Immature natural killer cell (primary cell): ENCODE measurements around the gene WDR59. TPM values are rescaled to one million over a fixed set of nuclear protein-coding genes. Genes with fewer than 3 reads are reported as not detected.
"Not testable (repeated sequence)": the region's sequence is repeated elsewhere in the genome, so short reads cannot be mapped to it uniquely, and the experiment has no call there.

Experiments used
- DNase-seq, 3 donors: peaks; one replicate each; pipeline ENCODE4 v3.0.0; 2022; ENCODE audit warnings: mixed read lengths in 1 of 3
- H3K27ac Mint-ChIP-seq, 6 donors: one replicate each; pipeline ENCODE4 v1.8.0; 2020; ENCODE audit warnings: mixed read lengths in 6 of 6, mild to moderate bottlenecking in 5 of 6, inconsistent platforms in 4 of 6, moderate library complexity in 3 of 6
- H3K27me3 Mint-ChIP-seq, 3 donors: one replicate each; pipeline ENCODE4 v1.8.0; 2020 to 2021; ENCODE audit warnings: low read depth in 3 of 3, mild to moderate bottlenecking in 3 of 3, mixed read lengths in 3 of 3, moderate library complexity in 3 of 3, inconsistent platforms in 1 of 3
- H3K36me3 Mint-ChIP-seq, 3 donors: one replicate each; pipeline ENCODE4 v1.8.0; 2020; ENCODE audit warnings: mixed read lengths in 3 of 3, inconsistent platforms in 2 of 3, mild to moderate bottlenecking in 2 of 3
- H3K4me1 Mint-ChIP-seq, 2 donors: one replicate each; pipeline ENCODE4 v1.8.0; 2020; ENCODE audit warnings: inconsistent platforms in 2 of 2, mild to moderate bottlenecking in 2 of 2, mixed read lengths in 2 of 2, moderate library complexity in 1 of 2
- H3K4me3 Mint-ChIP-seq, 5 donors: one replicate each; pipeline ENCODE4 v1.8.0; 2020; ENCODE audit warnings: mild to moderate bottlenecking in 5 of 5, mixed read lengths in 5 of 5, inconsistent platforms in 3 of 5, moderate library complexity in 3 of 5
- H3K9me3 Mint-ChIP-seq, 6 donors: one replicate each; pipeline ENCODE4 v1.8.0; 2020; ENCODE audit warnings: mild to moderate bottlenecking in 6 of 6, mixed read lengths in 6 of 6, inconsistent platforms in 4 of 6, moderate library complexity in 3 of 6
- polyA plus RNA-seq, 3 donors: library from polyadenylated mRNA; unstranded; fragments of 300-500 nt; fragmentation: Illumina TruSeq; gene quantifications; one replicate each; pipeline ENCODE4 v1.2.3, GENCODE V29; 2021

WDR59 gene, protein sequence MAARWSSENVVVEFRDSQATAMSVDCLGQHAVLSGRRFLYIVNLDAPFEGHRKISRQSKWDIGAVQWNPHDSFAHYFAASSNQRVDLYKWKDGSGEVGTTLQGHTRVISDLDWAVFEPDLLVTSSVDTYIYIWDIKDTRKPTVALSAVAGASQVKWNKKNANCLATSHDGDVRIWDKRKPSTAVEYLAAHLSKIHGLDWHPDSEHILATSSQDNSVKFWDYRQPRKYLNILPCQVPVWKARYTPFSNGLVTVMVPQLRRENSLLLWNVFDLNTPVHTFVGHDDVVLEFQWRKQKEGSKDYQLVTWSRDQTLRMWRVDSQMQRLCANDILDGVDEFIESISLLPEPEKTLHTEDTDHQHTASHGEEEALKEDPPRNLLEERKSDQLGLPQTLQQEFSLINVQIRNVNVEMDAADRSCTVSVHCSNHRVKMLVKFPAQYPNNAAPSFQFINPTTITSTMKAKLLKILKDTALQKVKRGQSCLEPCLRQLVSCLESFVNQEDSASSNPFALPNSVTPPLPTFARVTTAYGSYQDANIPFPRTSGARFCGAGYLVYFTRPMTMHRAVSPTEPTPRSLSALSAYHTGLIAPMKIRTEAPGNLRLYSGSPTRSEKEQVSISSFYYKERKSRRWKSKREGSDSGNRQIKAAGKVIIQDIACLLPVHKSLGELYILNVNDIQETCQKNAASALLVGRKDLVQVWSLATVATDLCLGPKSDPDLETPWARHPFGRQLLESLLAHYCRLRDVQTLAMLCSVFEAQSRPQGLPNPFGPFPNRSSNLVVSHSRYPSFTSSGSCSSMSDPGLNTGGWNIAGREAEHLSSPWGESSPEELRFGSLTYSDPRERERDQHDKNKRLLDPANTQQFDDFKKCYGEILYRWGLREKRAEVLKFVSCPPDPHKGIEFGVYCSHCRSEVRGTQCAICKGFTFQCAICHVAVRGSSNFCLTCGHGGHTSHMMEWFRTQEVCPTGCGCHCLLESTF
- polyA plus RNA-seq, result 10 to 100 TPM in 1 of 3 donors, 1 to 10 TPM in 2; 3.1 to 10.2 (median 6.5) TPM

DNA sequence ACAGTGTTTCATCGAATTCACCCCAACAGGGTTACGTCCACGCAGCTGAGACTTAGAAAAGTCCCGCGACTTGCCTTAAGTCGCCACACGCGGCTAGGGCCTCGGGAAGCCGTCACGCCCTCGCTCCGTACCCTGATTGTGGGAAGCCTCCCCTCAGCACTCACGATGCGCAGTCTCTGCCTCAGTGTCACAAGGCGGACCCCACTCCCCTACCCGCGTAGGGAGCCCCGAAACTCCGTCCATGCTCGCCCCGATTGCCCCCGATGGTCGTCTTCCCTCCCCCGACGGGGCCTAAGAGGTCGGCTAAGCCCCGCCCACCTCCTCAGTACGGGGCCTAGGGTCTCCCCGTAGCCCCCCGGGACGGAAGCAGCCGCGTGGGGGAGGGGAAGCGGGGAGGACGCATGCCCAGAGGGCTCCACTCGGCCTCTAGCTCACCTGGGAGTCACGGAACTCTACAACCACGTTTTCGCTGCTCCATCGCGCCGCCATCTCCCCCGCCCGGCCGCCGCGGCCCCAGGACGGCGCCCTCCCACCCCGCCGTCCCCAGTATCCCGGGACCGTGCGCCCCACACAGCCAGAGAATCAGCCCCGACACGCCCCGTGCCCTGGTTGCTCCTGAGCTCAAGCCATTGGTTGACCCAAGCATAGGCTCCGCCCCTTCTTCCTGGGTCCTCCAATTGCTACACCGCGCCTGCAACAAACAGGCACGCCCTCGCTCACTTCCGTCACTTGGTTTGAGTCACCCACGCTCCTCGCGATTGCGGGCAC lies at the start of gene WDR59:
Gene WDR59, minus strand, starts transcription at position 595 of the 768 bp plus-strand sequence. Its CDS starts 106 bp downstream, at position 489.
- Mint-ChIP-seq H3K4me3 (peak within 1 kb of the TSS; percentile 94 to 98 (median 97)), H3K4me1 (peaks cover 10 to 12% of the 10 kb centered on the region in 2 donors), H3K27ac (peak within 1 kb of the TSS; percentile 55 to 95 (median 89)), H3K27me3 (peaks cover 5 to 7% (median 5%) of the 10 kb centered on the region in 3 donors), H3K9me3 (no peaks in the 10 kb centered on the region), H3K36me3 (no peaks in the 10 kb centered on the region)
- peak; percentile 97 to 98 (median 98) for DNase-seq

DNA sequence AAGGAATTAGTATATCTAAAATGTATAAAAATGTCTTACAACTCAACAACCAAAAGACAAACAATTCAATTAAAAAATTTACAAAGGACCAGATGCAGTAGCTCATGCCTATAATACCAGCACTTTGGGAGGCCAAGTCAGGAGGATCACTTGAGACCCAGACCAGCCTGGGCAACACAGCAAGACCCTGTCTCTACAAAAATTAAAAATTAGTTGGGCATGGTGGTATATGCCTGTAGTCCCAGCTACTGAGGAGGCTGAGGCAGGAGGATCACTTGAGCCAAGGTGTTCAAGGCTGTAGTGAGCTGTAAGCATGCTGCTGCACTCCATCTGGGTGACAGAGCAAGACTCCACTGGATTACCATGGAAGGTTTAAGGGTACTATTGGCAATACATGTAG lies 47.7 kb upstream of the WDR59 start:
- DNase-seq, result no peak
- H3K9me3 Mint-ChIP-seq, result no peaks in the 10 kb centered on the region
- H3K4me3 Mint-ChIP-seq, result no peak overlapping the region
- no peak overlapping the region for H3K27ac Mint-ChIP-seq
- no peaks in the 10 kb centered on the region for H3K36me3 Mint-ChIP-seq
- peaks cover 0 to 9% of the 10 kb centered on the region in 2 donors for H3K4me1 Mint-ChIP-seq
- peaks cover 3 to 4% (median 3%) of the 10 kb centered on the region in 3 donors for H3K27me3 Mint-ChIP-seq

DNA sequence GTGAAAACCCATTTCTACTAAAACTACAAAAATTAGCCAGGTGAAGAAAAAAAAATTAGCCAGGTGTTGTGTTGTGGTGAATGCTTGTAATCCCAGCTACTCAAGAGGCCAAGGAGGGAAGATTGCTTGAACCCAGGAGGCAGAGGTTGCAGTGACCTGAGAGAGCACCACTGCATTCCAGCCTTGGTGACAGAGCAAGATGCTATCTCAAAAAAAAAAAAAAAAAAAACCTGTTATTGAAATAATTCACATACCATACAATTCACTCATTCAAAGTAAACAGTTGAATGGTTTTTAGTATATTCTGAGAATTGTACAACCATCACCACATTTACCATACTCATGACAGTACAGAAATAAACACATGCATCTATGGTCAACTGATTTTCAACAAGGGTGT lies 44.9 kb upstream of the WDR59 start:
- Mint-ChIP-seq H3K27ac (no peak overlapping the region), H3K9me3 (no peaks in the 10 kb centered on the region), H3K4me1 (no peaks in the 10 kb centered on the region), H3K4me3 (no peak overlapping the region), H3K36me3 (no peaks in the 10 kb centered on the region), H3K27me3 (peaks cover 2 to 3% (median 2%) of the 10 kb centered on the region in 3 donors)
- DNase-seq, result no peak

DNA sequence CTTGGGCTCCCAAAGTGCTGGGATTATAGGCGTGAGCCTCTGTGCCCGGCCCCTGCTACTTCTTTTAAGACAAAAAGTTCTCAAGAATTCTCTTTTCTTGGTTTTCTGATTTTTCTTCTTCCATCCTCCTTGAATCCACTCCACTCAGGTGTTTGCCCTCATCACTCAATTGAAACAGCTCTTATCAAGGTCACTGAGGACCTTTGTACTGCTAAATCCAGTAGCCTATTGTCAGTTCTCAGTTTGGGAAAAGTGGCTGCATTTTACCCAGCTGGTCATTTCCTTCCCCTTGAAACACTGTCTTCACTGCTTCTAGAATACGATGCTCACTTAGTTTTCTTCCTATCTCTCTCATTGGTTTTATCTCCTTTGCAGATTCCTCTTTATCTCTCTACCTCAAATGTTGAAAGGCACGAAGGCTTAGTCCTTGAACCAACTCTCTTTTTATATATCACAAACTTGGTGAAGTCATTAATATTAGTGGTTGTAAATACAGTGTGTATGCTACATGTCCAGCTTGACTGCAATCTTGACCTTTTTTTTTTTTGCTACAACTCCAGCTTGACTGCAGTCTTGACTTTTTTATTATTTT lies 43.7 kb upstream of the WDR59 start:
- Mint-ChIP-seq H3K36me3 (no peaks in the 10 kb centered on the region), H3K9me3 (no peaks in the 10 kb centered on the region), H3K4me1 (peaks cover 2 to 8% of the 10 kb centered on the region in 2 donors), H3K27me3 (peaks cover 0 to 2% (median 0%) of the 10 kb centered on the region in 3 donors), H3K4me3 (no peak overlapping the region), H3K27ac (no peak overlapping the region)
- no peak for DNase-seq

DNA sequence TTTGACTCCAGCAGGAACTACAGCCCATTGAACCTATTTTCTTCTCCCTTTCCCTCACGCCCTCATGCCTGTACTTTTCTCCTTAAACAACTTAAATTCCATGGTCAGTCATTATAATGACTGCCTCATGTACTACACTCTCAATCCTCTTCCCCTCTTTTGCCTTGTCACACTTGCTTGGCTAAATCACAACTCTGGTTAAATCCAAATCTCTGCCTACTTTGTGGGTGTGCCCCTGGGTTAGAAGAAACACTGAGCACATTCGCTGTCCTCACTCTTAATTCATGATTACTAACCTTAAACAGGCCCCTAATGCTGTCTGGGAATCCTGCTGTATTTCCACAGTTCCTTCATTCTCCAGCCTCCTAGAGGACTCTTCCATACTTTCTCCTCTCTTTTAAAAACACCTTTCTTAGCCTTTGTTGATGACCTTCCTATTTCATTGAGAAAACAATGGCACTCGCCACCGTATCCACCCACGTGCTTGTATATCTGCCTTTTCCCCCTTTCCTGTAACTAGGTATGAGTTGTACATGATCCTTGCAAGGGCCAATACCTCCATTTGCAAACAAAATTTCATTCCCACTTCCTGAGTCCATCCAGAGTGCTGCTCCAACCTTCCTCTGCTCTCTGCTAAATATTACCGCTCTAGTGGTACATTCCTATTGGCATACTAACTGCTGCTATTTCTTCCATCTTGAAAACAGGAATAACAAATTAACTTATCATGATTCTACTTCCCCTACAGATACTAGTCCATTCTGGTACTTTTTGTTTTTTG lies 42.8 kb upstream of the WDR59 start:
- peaks cover 0 to 2% (median under 1%) of the 10 kb centered on the region in 6 donors for H3K9me3 Mint-ChIP-seq
- H3K27ac Mint-ChIP-seq, result no peak overlapping the region
- peaks cover 1 to 4% (median 4%) of the 10 kb centered on the region in 3 donors for H3K36me3 Mint-ChIP-seq
- peaks cover 2 to 8% of the 10 kb centered on the region in 2 donors for H3K4me1 Mint-ChIP-seq
- H3K4me3 Mint-ChIP-seq, result no peak overlapping the region
- DNase-seq, result no peak
- peaks cover 0 to 2% (median 0%) of the 10 kb centered on the region in 3 donors for H3K27me3 Mint-ChIP-seq

DNA sequence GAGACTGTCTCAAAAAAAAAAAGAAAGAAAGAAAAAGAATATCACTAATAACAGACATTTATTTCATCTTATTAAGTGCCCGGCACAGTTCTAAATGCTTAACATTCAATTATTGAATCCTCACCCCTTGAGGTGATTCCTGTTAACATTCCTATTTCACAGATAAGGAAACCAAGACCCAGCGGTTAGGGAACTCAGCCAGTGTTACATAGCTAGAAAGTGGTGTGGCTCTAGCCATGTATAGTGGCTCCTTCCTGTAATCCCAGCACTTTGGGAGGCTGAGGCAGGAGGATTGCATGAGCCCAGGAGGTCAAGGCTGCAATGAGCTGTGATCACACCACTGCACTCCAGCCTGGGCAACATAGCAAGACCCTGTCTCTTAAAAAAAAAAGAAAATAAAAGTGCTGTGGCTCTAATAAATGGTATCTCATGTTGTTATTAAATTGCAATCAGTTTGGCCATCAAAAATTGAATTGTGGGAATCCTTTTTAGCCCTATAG lies 42.0 kb upstream of the WDR59 start:
- Mint-ChIP-seq H3K36me3 (peaks cover 4 to 7% (median 6%) of the 10 kb centered on the region in 3 donors), H3K27me3 (peaks cover 0 to 2% (median 0%) of the 10 kb centered on the region in 3 donors), H3K4me1 (peaks cover 2 to 8% of the 10 kb centered on the region in 2 donors), H3K27ac (no peak overlapping the region), H3K9me3 (peaks cover 0 to 6% (median under 1%) of the 10 kb centered on the region in 6 donors), H3K4me3 (no peak overlapping the region)
- DNase-seq, result no peak

DNA sequence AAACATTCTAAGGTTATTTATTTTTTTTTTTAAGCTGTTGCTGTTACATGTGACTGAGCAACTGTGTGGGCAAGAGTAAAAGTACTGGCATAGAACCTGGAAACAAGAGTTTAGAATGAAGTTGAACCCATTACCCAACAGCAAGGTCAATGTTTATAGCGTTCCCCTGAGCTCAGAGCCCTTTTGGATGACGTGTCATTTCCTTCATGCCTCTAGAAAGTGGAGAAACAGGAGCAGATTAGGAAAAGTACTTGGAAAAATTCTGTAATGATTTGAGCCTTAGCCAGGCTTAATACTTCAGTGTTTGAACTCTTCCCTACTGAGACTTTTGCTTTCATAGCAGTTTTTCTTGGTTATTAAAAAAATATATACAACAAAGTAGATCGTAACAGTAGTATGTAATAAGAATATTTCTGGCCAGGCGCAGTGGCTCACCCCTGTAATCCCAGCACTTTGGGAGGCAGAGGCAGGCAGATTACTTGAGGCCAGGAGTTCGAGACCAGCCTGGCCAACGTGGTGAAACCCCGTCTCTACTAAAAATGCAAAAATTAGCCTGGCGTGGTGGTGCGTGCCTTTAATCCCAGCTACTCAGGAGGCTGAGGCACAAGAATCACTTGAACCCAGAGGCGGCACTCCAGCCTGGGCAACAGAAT lies 41.4 kb upstream of the WDR59 start:
- H3K4me1 Mint-ChIP-seq, H3K27ac Mint-ChIP-seq, DNase-seq, H3K27me3 Mint-ChIP-seq, H3K4me3 Mint-ChIP-seq: not testable (repeated sequence)
- Mint-ChIP-seq H3K9me3 (peaks cover 6 to 11% (median 6%) of the 10 kb centered on the region in 6 donors), H3K36me3 (peaks cover 10 to 12% (median 12%) of the 10 kb centered on the region in 3 donors)

DNA sequence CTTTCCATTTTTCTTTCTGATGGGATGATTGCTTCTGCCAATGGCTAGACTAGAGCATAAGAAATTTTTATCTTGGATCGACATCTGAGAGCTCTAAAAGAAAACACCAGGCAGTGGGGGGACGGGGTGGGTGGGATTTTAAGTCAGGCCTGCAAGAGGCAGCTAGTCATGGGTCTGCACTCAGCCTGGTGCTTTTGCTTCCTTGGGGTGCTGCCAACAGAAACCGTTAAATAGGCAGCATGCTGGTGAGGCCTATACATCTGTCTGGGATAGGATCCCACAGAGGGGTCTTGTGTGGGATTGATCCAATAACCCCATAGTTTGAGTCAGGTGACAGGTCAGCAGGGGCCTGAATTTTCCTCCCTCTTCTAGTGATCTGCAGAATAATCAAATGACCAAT lies 40.8 kb upstream of the WDR59 start:
- H3K27me3 Mint-ChIP-seq, result peaks cover 0 to 3% (median 2%) of the 10 kb centered on the region in 3 donors
- H3K4me1 Mint-ChIP-seq, result peaks cover 2 to 8% of the 10 kb centered on the region in 2 donors
- no peak overlapping the region for H3K27ac Mint-ChIP-seq
- H3K9me3 Mint-ChIP-seq, result peaks cover 8 to 17% (median 10%) of the 10 kb centered on the region in 6 donors
- DNase-seq, result no peak
- peaks cover 13 to 18% (median 16%) of the 10 kb centered on the region in 3 donors for H3K36me3 Mint-ChIP-seq
- no peak overlapping the region for H3K4me3 Mint-ChIP-seq

DNA sequence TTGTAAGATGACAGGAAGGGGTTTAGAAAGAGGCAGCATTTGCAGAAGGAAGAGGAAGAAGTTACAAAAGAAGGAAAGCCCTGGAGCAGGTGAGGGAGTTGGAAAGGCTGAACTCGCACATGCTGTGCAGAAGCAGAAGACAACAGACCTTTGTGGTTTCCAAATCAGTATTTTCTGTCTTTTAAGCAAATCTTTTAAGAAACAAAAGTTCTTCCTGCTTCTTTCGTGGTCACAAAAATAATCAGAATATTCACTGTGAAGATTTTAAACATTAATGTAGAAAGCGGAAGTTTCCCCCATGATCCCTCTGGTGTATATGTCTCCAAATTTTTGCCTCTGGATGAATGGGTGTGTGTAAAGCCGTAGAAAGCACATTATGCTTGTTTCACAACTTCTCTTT lies 39.7 kb upstream of the WDR59 start:
- Mint-ChIP-seq H3K27ac (peak overlapping the region in 1 of 6 donors; percentile 57), H3K27me3 (peaks cover 2 to 4% (median 3%) of the 10 kb centered on the region in 3 donors), H3K4me3 (no peak overlapping the region), H3K36me3 (peaks cover 13 to 19% (median 16%) of the 10 kb centered on the region in 3 donors), H3K4me1 (peaks cover 2 to 8% of the 10 kb centered on the region in 2 donors), H3K9me3 (peaks cover 8 to 18% (median 10%) of the 10 kb centered on the region in 6 donors)
- DNase-seq, result no peak

DNA sequence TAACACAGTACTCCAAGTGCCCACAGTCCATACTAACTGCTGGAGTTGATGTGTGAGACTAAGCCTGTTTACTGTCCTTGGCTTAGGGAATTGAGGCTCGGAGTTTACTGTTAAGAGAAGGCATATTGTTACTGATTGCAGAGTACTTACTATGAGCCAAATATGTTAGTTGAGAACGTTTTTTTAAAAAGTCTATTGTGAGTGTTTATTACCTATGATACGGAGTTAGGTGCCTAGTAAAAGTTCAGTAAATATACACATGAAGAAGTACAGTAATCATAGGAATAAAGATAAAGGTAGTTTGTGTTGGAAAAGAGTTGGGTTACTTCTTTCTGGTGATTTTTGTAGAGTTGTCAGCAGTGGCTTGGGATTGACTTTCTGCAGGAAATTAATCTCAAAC lies 39.3 kb upstream of the WDR59 start:
- Mint-ChIP-seq H3K9me3 (peaks cover 8 to 18% (median 10%) of the 10 kb centered on the region in 6 donors), H3K27me3 (peaks cover 2 to 4% (median 3%) of the 10 kb centered on the region in 3 donors), H3K4me1 (peaks cover 2 to 8% of the 10 kb centered on the region in 2 donors), H3K36me3 (peaks cover 13 to 19% (median 16%) of the 10 kb centered on the region in 3 donors), H3K27ac (peak overlapping the region in 1 of 6 donors; percentile 57), H3K4me3 (no peak overlapping the region)
- no peak for DNase-seq

DNA sequence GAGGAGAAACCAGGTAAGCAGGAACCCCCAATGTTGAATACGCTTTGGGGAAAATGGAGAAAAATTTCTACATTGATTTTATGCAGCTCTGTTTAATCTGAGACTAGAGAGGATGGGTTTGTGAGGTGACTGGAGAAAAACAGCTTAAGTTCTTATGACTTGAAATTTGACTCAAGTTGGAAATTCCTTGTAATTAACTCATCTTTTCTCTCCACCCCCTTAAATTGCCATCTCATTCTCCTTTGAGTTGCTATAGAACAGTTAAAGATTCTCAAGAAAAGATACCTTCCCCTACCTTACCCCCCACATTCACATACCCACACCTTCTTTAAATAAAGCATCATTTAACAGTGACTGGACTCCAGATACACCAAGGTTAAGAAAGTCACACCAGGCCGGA lies 38.1 kb upstream of the WDR59 start:
- peaks cover 13 to 19% (median 16%) of the 10 kb centered on the region in 3 donors for H3K36me3 Mint-ChIP-seq
- no peak overlapping the region for H3K27ac Mint-ChIP-seq
- peaks cover 2 to 4% (median 3%) of the 10 kb centered on the region in 3 donors for H3K27me3 Mint-ChIP-seq
- H3K4me1 Mint-ChIP-seq, result peaks cover 2 to 8% of the 10 kb centered on the region in 2 donors
- no peak overlapping the region for H3K4me3 Mint-ChIP-seq
- H3K9me3 Mint-ChIP-seq, result peaks cover 8 to 18% (median 10%) of the 10 kb centered on the region in 6 donors
- no peak for DNase-seq
